ENCODE measurements around the gene C19orf53. TPM values are rescaled to one million over a fixed set of nuclear protein-coding genes. Genes with fewer than 3 reads are reported as not detected.

The C19orf53 gene
- polyA plus RNA-seq (118 to 211 TPM (median 143 TPM) in 3 replicates), polyA minus RNA-seq (40.4 to 93.4 TPM (median 80.7 TPM) in 3 replicates)
- polyA plus RNA-seq (2011; ENCODE audit: low read depth) = 76.7 TPM
- 128 and 190 TPM in 2 replicates for polyA plus RNA-seq (2011; cell fraction: cytosol; rRNA removed)
- 44.4 and 51.0 TPM in 2 replicates for polyA plus RNA-seq (2011; cell fraction: nucleus; rRNA removed)
- 165 and 197 TPM in 2 replicates for polyA plus RNA-seq (2012; ENCODE audit: low replicate concordance)
- polyA minus RNA-seq (2011; cell fraction: cytosol; rRNA and poly(A)+ RNA removed) = 119 TPM
- polyA minus RNA-seq (2011; cell fraction: nucleus; rRNA and poly(A)+ RNA removed) = 9.8 and 13.0 TPM in 2 replicates

DNA sequence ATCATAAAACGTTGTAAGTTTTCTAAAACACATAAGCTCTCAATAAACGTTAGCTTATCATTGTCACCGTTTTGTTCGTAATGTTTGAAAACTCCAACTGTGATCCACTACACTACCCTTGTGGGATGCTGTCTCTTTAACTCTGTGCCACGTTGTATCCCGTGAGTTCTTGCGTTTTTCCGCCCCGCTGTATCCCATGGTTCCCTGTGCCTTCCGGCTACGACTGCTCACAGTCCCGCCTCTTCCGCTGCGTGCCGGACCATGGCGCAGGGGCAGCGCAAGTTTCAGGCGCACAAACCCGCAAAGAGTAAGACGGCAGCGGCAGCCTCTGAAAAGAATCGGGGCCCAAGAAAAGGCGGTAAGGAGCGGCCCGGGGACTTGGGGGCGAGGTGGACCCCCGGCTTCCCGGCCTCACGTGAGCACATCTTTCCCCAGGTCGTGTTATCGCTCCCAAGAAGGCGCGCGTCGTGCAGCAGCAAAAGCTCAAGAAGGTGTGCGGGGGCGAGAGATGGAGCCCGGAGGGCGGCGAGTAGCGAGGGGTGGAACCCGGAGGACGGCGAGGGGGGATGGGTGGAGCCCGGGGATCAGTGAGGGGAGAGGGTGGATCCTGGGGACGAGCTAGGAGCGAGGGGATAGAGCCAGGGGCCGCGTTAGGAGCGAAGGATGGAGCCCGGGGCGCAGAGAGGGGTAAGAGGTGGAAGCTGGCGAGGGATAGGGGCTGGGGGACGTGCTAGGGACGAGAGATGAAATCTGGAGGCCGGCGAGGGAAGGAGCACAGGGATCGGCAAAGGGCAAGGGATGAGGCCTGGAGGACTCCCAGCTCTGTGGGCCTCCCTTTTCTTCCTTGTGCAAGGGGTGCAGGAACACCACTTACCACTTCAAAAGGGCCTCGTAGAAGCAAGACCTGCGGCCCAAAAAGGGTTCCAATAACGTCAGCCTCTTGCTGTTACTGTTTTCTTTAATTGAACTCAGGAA is at the start of gene C19orf53:
Gene C19orf53, plus strand, starts transcription at position 240 of the 975 bp plus-strand sequence. Its CDS starts 22 bp downstream, at position 262.
- Histone ChIP-seq H3K9ac (ENCODE audit: control insufficient read depth, extremely low read depth, insufficient read depth, low read length) (peak within 1 kb of the TSS; percentile 87), H3K4me3 (ENCODE audit: control insufficient read depth in 2 of 3, extremely low read depth in 1 of 3, insufficient read depth in 2 of 3, low read depth in 1 of 3, low read length in 3 of 3) (peak within 1 kb of the TSS; percentile 80 to 94 (median 90)), H3K79me2 (ENCODE audit: control insufficient read depth, insufficient read depth, low read length) (peaks cover 27% of the 10 kb centered on the region), H3K4me1 (ENCODE audit: control insufficient read depth, extremely low read depth, insufficient read depth, low read length) (peaks cover 9% of the 10 kb centered on the region), H4K20me1 (ENCODE audit: control insufficient read depth, extremely low read depth, insufficient read depth, low read length) (no peaks in the 10 kb centered on the region), H3K9me1 (ENCODE audit: control insufficient read depth, extremely low read depth, insufficient read depth, low read length) (no peaks in the 10 kb centered on the region), H3K27ac (ENCODE audit: control insufficient read depth, insufficient read depth, low read length) (peak within 1 kb of the TSS; percentile 72), H3K9me3 (ENCODE audit: control insufficient read depth, low read depth, low read length) (no peaks in the 10 kb centered on the region), H3K4me2 (ENCODE audit: control insufficient read depth, extremely low read depth, insufficient read depth, low read depth, low read length) (peak within 1 kb of the TSS; percentile 98), H2AFZ (ENCODE audit: control insufficient read depth, low read length) (peak within 1 kb of the TSS; percentile 73), H3K27me3 (ENCODE audit: control insufficient read depth, extremely low read depth, insufficient read depth, low read length) (no peaks in the 10 kb centered on the region), H3K36me3 (ENCODE audit: control insufficient read depth in 2 of 2, extremely low read depth in 1 of 2, insufficient read depth in 2 of 2, low read length in 2 of 2) (peaks cover 25 to 26% of the 10 kb centered on the region in 2 experiments)
- TF ChIP-seq CTCF (optimal IDR thresholded peaks at IDR 0.05 in 1 of 3, IDR thresholded peaks at IDR 0.05 in 1 of 3, conservative IDR thresholded peaks at IDR 0.05 in 1 of 3; ENCODE audit: extremely low read depth in 1 of 3, insufficient read depth in 2 of 3, low read length in 3 of 3) (no peak), EZH2 (IDR thresholded peaks at IDR 0.05; ENCODE audit: low read length) (no peak)
- dilution Hi-C loops (cut with MboI; ENCODE audit: extremely low pct_ligation_motif_present, low sequenced_read_pairs) = no loop called here
- peak; percentile 70 for DNase-seq (ENCODE audit: low read depth, low spot score)
- FAIRE-seq = peak; percentile 87

DNA sequence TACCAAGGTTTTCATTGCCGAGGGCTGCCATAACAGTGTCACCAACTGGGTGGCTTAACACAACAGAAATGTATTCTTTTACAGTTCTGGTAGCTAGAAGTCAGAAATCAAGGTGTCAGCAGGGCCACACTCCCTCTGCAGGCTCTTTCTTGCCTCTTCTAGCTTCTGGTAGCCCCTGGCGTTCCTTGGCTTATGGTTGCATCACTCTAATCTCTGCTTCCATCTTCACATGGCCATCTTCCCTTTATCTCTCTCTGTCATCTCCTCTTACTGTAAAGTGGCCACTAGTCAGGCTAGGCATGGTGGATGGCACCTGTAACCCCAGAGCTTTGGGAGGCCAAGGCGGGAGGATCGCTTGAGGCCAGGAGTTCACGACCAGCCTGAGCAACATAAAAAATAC is 47.9 kb upstream of the C19orf53 start:
- Histone ChIP-seq H3K9ac (ENCODE audit: control insufficient read depth, extremely low read depth, insufficient read depth, low read length) (no peak overlapping the region), H3K27me3 (ENCODE audit: control insufficient read depth, extremely low read depth, insufficient read depth, low read length) (no peaks in the 10 kb centered on the region), H3K9me3 (ENCODE audit: control insufficient read depth, low read depth, low read length) (no peaks in the 10 kb centered on the region), H3K4me1 (ENCODE audit: control insufficient read depth, extremely low read depth, insufficient read depth, low read length) (peaks cover 10% of the 10 kb centered on the region), H3K27ac (ENCODE audit: control insufficient read depth, insufficient read depth, low read length) (no peak overlapping the region), H3K36me3 (ENCODE audit: control insufficient read depth in 2 of 2, extremely low read depth in 1 of 2, insufficient read depth in 2 of 2, low read length in 2 of 2) (no peaks in the 10 kb centered on the region), H3K79me2 (ENCODE audit: control insufficient read depth, insufficient read depth, low read length) (no peaks in the 10 kb centered on the region), H4K20me1 (ENCODE audit: control insufficient read depth, extremely low read depth, insufficient read depth, low read length) (no peaks in the 10 kb centered on the region), H3K9me1 (ENCODE audit: control insufficient read depth, extremely low read depth, insufficient read depth, low read length) (no peaks in the 10 kb centered on the region), H3K4me3 (ENCODE audit: control insufficient read depth in 2 of 3, extremely low read depth in 1 of 3, insufficient read depth in 2 of 3, low read depth in 1 of 3, low read length in 3 of 3) (no peak overlapping the region), H3K4me2 (ENCODE audit: control insufficient read depth, extremely low read depth, insufficient read depth, low read depth, low read length) (no peak overlapping the region), H2AFZ (ENCODE audit: control insufficient read depth, low read length) (no peak overlapping the region)
- TF ChIP-seq EZH2 (IDR thresholded peaks at IDR 0.05; ENCODE audit: low read length) (no peak), CTCF (optimal IDR thresholded peaks at IDR 0.05 in 1 of 3, IDR thresholded peaks at IDR 0.05 in 1 of 3, conservative IDR thresholded peaks at IDR 0.05 in 1 of 3; ENCODE audit: extremely low read depth in 1 of 3, insufficient read depth in 2 of 3, low read length in 3 of 3) (no peak)
- DNase-seq (ENCODE audit: low read depth, low spot score) (no peak), FAIRE-seq (no peak)
- dilution Hi-C loops (cut with MboI; ENCODE audit: extremely low pct_ligation_motif_present, low sequenced_read_pairs) = no loop called here
